H1 (cell line): ENCODE data around the gene TTC13. TPM values are rescaled to one million over a fixed set of nuclear protein-coding genes. Genes with fewer than 3 reads are reported as not detected.

ENCODE experiments used
- CTCF ChIA-PET: fragments of 300-600 bp; sonication (Branson Sonifier 250); formaldehyde crosslinking; loops from one replicate; lab custom pipeline; 2021; ENCODE audit not compliant: partially characterized antibody; lab: Charles Lee
- POLR2A ChIA-PET: fragments of 300-600 bp; sonication (Branson Sonifier 250); formaldehyde crosslinking; loops from one replicate; lab custom pipeline; 2021; ENCODE audit warnings: inconsistent platforms; ENCODE audit not compliant: partially characterized antibody; lab: Charles Lee
- DNase-seq, 2 experiments: peaks; one replicate each; pipeline versions ENCODE4 v3.0.0 to v3.0.0-alpha.2; 2010 to 2022; ENCODE audit warnings: low spot score in 2 of 2, low read depth in 1 of 2, mixed read lengths in 1 of 2
- FAIRE-seq: peaks from 2 replicates; lab custom pipeline; 2011; peaks lifted over from hg19 to GRCh38; lab: Jason Lieb, UNC
- H2AFZ ChIP-seq: 2 replicates; pipeline ENCODE4 v1.8.1; 2012; ENCODE audit warnings: low read length, inconsistent platforms
- H2AK5ac ChIP-seq: 2 replicates; pipeline ENCODE4 v1.6.1; 2013; ENCODE audit warnings: low read depth, low read length
- H2BK120ac ChIP-seq: replicated peaks from 2 replicates; pipeline ENCODE3; 2013; ENCODE audit warnings: low read depth, low read length, inconsistent platforms
- H2BK12ac ChIP-seq: 2 replicates; pipeline ENCODE4 v1.6.1; 2013; ENCODE audit warnings: low read depth, low read length
- H2BK15ac ChIP-seq: 2 replicates; pipeline ENCODE4 v1.6.1; 2013; ENCODE audit warnings: low read length
- H2BK20ac ChIP-seq: 2 replicates; pipeline ENCODE4 v1.6.1; 2013; ENCODE audit warnings: low read length
- H2BK5ac ChIP-seq: 2 replicates; pipeline ENCODE4 v1.6.1; 2013; ENCODE audit warnings: low read depth, low read length
- H3K14ac ChIP-seq: 2 replicates; pipeline ENCODE4 v1.6.1; 2013; ENCODE audit warnings: inconsistent platforms; ENCODE audit not compliant: insufficient read length
- H3K18ac ChIP-seq: 2 replicates; pipeline ENCODE4 v1.6.1; 2013; ENCODE audit warnings: low read length; ENCODE audit errors: extremely low read depth
- H3K23ac ChIP-seq: 2 replicates; pipeline ENCODE4 v1.6.1; 2013; ENCODE audit warnings: inconsistent platforms; ENCODE audit not compliant: insufficient read length
- H3K23me2 ChIP-seq: 2 replicates; pipeline ENCODE4 v1.6.1; 2013; ENCODE audit warnings: low read depth, low read length
- H3K27ac ChIP-seq: 2 replicates; pipeline ENCODE4 v1.6.1; 2011; ENCODE audit warnings: low read depth, low read length, inconsistent platforms
- H3K27me3 ChIP-seq, 4 experiments: replicated peaks in 1 of 4; 1 replicate in 1 of 4; 2 replicates in 3 of 4; pipeline versions ENCODE4 v1.6.1 to v1.8.1; 2011 to 2013; ENCODE audit warnings: low read length in 3 of 4, mild to moderate bottlenecking in 3 of 4, inconsistent platforms in 2 of 4, mixed read lengths in 2 of 4, moderate library complexity in 1 of 4; ENCODE audit not compliant: control insufficient read depth in 3 of 4, insufficient read depth in 3 of 4; ENCODE audit errors: extremely low read depth in 1 of 4
- H3K36me3 ChIP-seq, 4 experiments: 2 replicates each; pipeline versions ENCODE4 v1.6.1 to v1.8.1; 2011 to 2013; ENCODE audit warnings: mild to moderate bottlenecking in 4 of 4, low read length in 3 of 4, moderate library complexity in 2 of 4, control low read depth in 1 of 4, inconsistent platforms in 1 of 4; ENCODE audit not compliant: insufficient read depth in 4 of 4, control insufficient read depth in 2 of 4
- H3K4ac ChIP-seq: replicated peaks from 2 replicates; pipeline ENCODE3; 2013; ENCODE audit warnings: low read length, low read depth, mixed read lengths, inconsistent platforms; ENCODE audit not compliant: insufficient read length
- H3K4me1 ChIP-seq, 4 experiments: replicated peaks in 1 of 4; 1 replicate in 1 of 4; 2 replicates in 3 of 4; pipeline versions ENCODE4 v1.6.1 to v1.8.1; 2011 to 2013; ENCODE audit warnings: low read length in 3 of 4, inconsistent platforms in 2 of 4, mixed read lengths in 1 of 4; ENCODE audit not compliant: insufficient read depth in 4 of 4, control insufficient read depth in 3 of 4
- H3K4me2 ChIP-seq, 2 experiments: 2 replicates each; pipeline versions ENCODE4 v1.6.1 to v1.8.1; 2011 to 2013; ENCODE audit warnings: low read depth in 2 of 2, low read length in 2 of 2, control low read depth in 1 of 2, inconsistent platforms in 1 of 2, mild to moderate bottlenecking in 1 of 2; ENCODE audit not compliant: insufficient read depth in 1 of 2
- H3K4me3 ChIP-seq, 4 experiments: fragments of 200-600, 300-600 bp in 1 of 4; sonication (generic), shearing (Covaris generic), sonication (Bioruptor Twin) in 1 of 4; 2 replicates each; pipeline versions ENCODE4 v1.5.1 to v1.8.1; 2011 to 2016; ENCODE audit warnings: low read length in 4 of 4, low read depth in 3 of 4, control low read depth in 2 of 4, inconsistent platforms in 2 of 4, mild to moderate bottlenecking in 2 of 4, mixed read lengths in 1 of 4, moderate library complexity in 1 of 4; ENCODE audit not compliant: insufficient read depth in 2 of 4; ENCODE audit errors: extremely low read depth in 1 of 4
- H3K56ac ChIP-seq: replicated peaks from 2 replicates; pipeline ENCODE3; 2013; ENCODE audit warnings: low read depth, mild to moderate bottlenecking, mixed read lengths, low read length, inconsistent platforms; ENCODE audit not compliant: insufficient read length
- H3K79me1 ChIP-seq: 2 replicates; pipeline ENCODE4 v1.6.1; 2013; ENCODE audit warnings: low read depth, low read length, control low read depth
- H3K79me2 ChIP-seq, 2 experiments: 2 replicates each; pipeline versions ENCODE4 v1.6.1 to v1.8.1; 2012 to 2013; ENCODE audit warnings: low read length in 2 of 2, mild to moderate bottlenecking in 2 of 2, inconsistent platforms in 1 of 2; ENCODE audit not compliant: insufficient read depth in 2 of 2, control insufficient read depth in 1 of 2
- H3K9ac ChIP-seq, 4 experiments: replicated peaks in 1 of 4; 1 replicate in 1 of 4; 2 replicates in 3 of 4; pipeline versions ENCODE4 v1.6.1 to v1.8.1; 2011 to 2013; ENCODE audit warnings: low read depth in 3 of 4, low read length in 3 of 4, control low read depth in 2 of 4, mild to moderate bottlenecking in 2 of 4, moderate library complexity in 2 of 4, inconsistent platforms in 1 of 4; ENCODE audit errors: extremely low read depth in 1 of 4
- H3K9me3 ChIP-seq, 2 experiments: 2 replicates each; pipeline versions ENCODE4 v1.6.1 to v1.8.1; 2012 to 2013; ENCODE audit warnings: mild to moderate bottlenecking in 2 of 2, moderate library complexity in 2 of 2, control low read depth in 1 of 2, inconsistent platforms in 1 of 2, low read depth in 1 of 2, low read length in 1 of 2, mixed read lengths in 1 of 2; ENCODE audit not compliant: insufficient read depth in 2 of 2
- H4K20me1 ChIP-seq, 2 experiments: replicated peaks in 1 of 2; 2 replicates each; pipeline versions ENCODE3 to v1.8.1; 2011 to 2013; ENCODE audit warnings: inconsistent platforms in 2 of 2, low read length in 2 of 2, mild to moderate bottlenecking in 1 of 2; ENCODE audit not compliant: insufficient read depth in 2 of 2, control insufficient read depth in 1 of 2
- H4K5ac ChIP-seq: 2 replicates; pipeline ENCODE4 v1.6.1; 2013; ENCODE audit warnings: low read length, low read depth, mixed read lengths, inconsistent platforms; ENCODE audit not compliant: insufficient read length
- H4K8ac ChIP-seq: 2 replicates; pipeline ENCODE4 v1.8.0; 2013; ENCODE audit warnings: mild to moderate bottlenecking, moderate library complexity, low read length, inconsistent platforms; ENCODE audit not compliant: insufficient read depth; ENCODE audit errors: extremely low read depth
- H4K91ac ChIP-seq: replicated peaks from 2 replicates; pipeline ENCODE3; 2013; ENCODE audit warnings: low read length, mixed read lengths, inconsistent platforms; ENCODE audit not compliant: insufficient read length
- CHD1 ChIP-seq: IDR thresholded peaks from 2 replicates; pipeline ENCODE4 v1.6.1; 2012; ENCODE audit warnings: low read depth, low read length, improper control_type of control experiment
- EGR1 ChIP-seq: IDR thresholded peaks from 2 replicates; pipeline ENCODE4 v1.6.1; 2011; ENCODE audit warnings: low read depth, low read length, borderline replicate concordance
- GTF2F1 ChIP-seq: IDR thresholded peaks from 2 replicates; pipeline ENCODE4 v1.6.1; 2012; ENCODE audit warnings: low read depth, low read length, improper control_type of control experiment, borderline replicate concordance
- HDAC2 ChIP-seq, 2 experiments: fragments of 300-600 bp in 1 of 2; sonication (generic) in 1 of 2; IDR thresholded peaks; 2 replicates each; pipeline ENCODE4 v1.6.1; 2011 to 2012; ENCODE audit warnings: low read depth in 2 of 2, low read length in 2 of 2, mild to moderate bottlenecking in 2 of 2, moderate library complexity in 2 of 2, borderline replicate concordance in 1 of 2, inconsistent platforms in 1 of 2
- POLR2A ChIP-seq, 2 experiments: IDR thresholded peaks; 1 replicate in 1 of 2; 2 replicates in 1 of 2; pipeline ENCODE4 v1.6.1; 2011; ENCODE audit warnings: low read depth in 2 of 2, low read length in 2 of 2, mild to moderate bottlenecking in 2 of 2; ENCODE audit errors: control extremely low read depth in 1 of 2
- SP1 ChIP-seq: IDR thresholded peaks from 2 replicates; pipeline ENCODE4 v1.6.1; 2011; ENCODE audit warnings: low read depth, low read length
- TEAD4 ChIP-seq: IDR thresholded peaks from 2 replicates; pipeline ENCODE4 v1.6.1; 2012; ENCODE audit warnings: low read depth, low read length, inconsistent platforms, mixed read lengths
- WGBS, 2 experiments: shearing (Covaris generic) in 1 of 2; methylation state at CpG; one replicate each; pipeline versions ENCODE4 v1.1.6 to v1.1.7; 2013 to 2015; ENCODE audit warnings: low lambda C conversion rate in 2 of 2, mixed read lengths in 2 of 2, inconsistent platforms in 1 of 2, low coverage in 1 of 2, missing lambda C conversion rate in 1 of 2; ENCODE audit not compliant: insufficient replicate concordance in 2 of 2, insufficient coverage in 1 of 2, insufficient read length in 1 of 2; ENCODE audit errors: extremely low coverage in 1 of 2, missing lambda C conversion rate in 1 of 2; 5-methylcytosine and 5-hydroxymethylcytosine counted together
- polyA plus RNA-seq, 7 experiments: library from polyadenylated mRNA; depleted of rRNA in 3 of 7; stranded (reverse) in 5 of 7; unstranded in 2 of 7; fragments of >200 nt in 5 of 7; fragments of 200-250 nt in 2 of 7; gene quantifications; 1 replicate in 5 of 7; 2 replicates in 1 of 7; 4 replicates in 1 of 7; pipeline versions ENCODE4 v1.2.1 to v1.2.3, GENCODE V29; 2011 to 2013; ENCODE audit warnings: missing spikeins in 2 of 7, mixed read lengths in 2 of 7
- total RNA-seq: library from RNA; stranded (reverse); fragmentation: NEBNext Ultra II Directional; extraction: Animal tissue kit (Norgen Biotek cat#: 25700); gene quantifications from 2 replicates; pipeline ENCODE4 v1.2.1, GENCODE V29; 2021

TTC13 gene
- total and polyA plus RNA-seq, 2 of the 8 experiments (the other 6 are each of a cell fraction or from before 2014, with no cell fraction given), result 3.1 to 7.1 TPM

- H2AFZ ChIP-seq, result no peak overlapping the region
- H4K8ac ChIP-seq, result no peak overlapping the region
- no peak for DNase-seq
- TF ChIP-seq CHD1 (no peak), POLR2A (IDR thresholded peaks at IDR 0.05; ENCODE audit: control extremely low read depth in 1 of 2, low read depth in 2 of 2, low read length in 2 of 2) (no peak), EGR1 (no peak), SP1 (no peak), TEAD4 (peak; percentile 88), GTF2F1 (no peak), HDAC2 (IDR thresholded peaks at IDR 0.05; ENCODE audit: borderline replicate concordance in 1 of 2, low read depth in 2 of 2, low read length in 2 of 2) (no peak)
- H3K4me3 ChIP-seq, result no peak overlapping the region
- no peak overlapping the region for H3K56ac ChIP-seq
- H2BK20ac ChIP-seq, result no peak overlapping the region
- no peak overlapping the region for H3K23ac ChIP-seq
- no peak overlapping the region for H2BK120ac ChIP-seq
- H3K79me1 ChIP-seq, result no peaks in the 10 kb centered on the region
- H3K9me3 ChIP-seq, result no peaks in the 10 kb centered on the region
- H3K27me3 ChIP-seq, result no peaks in the 10 kb centered on the region; a peak in 1 of 7 replicates
- ChIA-PET POLR2A (no interaction called here), CTCF (interaction anchor here (1.0 to 1.7 kb wide), 5 partner anchors 13 to 287 kb away, joined by 3 to 8 read pairs (median 3); no protein-coding TSS in a partner anchor)
- H3K23me2 ChIP-seq, result no peaks in the 10 kb centered on the region
- no peak overlapping the region for H3K4ac ChIP-seq
- H3K4me2 ChIP-seq, result no peak overlapping the region
- no peak overlapping the region for H3K18ac ChIP-seq
- H3K9ac ChIP-seq, result no peak overlapping the region
- FAIRE-seq, result no peak
- no peak overlapping the region for H3K14ac ChIP-seq
- no peaks in the 10 kb centered on the region for H3K79me2 ChIP-seq
- H3K36me3 ChIP-seq, result no peaks in the 10 kb centered on the region
- WGBS, 2 experiments, result 84% methylated on average over 6 of the region's 6 CpGs; no CpG with 5 or more reads in 1 of the 2 experiments
- no peak overlapping the region for H2BK5ac ChIP-seq
- H2BK12ac ChIP-seq, result no peak overlapping the region
- H3K4me1 ChIP-seq, result no peaks in the 10 kb centered on the region; a peak in 1 of 7 replicates
- no peak overlapping the region for H2AK5ac ChIP-seq
- H3K27ac ChIP-seq, result no peak overlapping the region
- H4K20me1 ChIP-seq, result no peaks in the 10 kb centered on the region
- H4K91ac ChIP-seq, result no peak overlapping the region
- no peak overlapping the region for H2BK15ac ChIP-seq
- no peak overlapping the region for H4K5ac ChIP-seq
Measured at GRCh38 chr1:230894032-230894431, 84.6 kb downstream of the TTC13 start.
